DMS 273 treated with DMSO at 0.1 percent for 48 hours (cell line): ENCODE results near the gene VWA3B.
"Not testable (repeated sequence)": the region's sequence is repeated elsewhere in the genome, so short reads cannot be mapped to it uniquely, and the experiment has no call there.

ENCODE experiments used
- DNase-seq: peaks from one replicate; lab custom pipeline; 2025; lab: John Stamatoyannopoulos, UW

VWA3B gene

DNA sequence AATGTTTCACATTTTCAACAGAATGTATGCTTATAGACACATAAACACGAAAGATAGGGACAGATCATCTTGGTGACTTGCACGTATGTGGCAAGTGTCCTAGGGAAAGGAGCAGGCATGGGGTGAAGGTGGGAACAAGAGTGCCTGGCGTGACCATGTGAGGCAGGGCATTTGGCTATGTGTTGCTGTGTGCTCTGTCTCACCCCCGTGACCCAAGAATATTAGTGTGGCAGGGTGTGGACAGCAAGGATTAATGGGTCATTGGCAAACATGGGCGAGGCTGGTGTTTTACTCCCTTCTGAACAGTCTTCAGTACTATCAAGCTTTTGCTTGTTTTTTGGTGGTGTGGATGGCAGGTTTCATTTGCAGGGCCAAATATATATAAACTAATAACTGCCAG lies 1.3 kb upstream of the VWA3B start:
- DNase-seq = no peak

DNA sequence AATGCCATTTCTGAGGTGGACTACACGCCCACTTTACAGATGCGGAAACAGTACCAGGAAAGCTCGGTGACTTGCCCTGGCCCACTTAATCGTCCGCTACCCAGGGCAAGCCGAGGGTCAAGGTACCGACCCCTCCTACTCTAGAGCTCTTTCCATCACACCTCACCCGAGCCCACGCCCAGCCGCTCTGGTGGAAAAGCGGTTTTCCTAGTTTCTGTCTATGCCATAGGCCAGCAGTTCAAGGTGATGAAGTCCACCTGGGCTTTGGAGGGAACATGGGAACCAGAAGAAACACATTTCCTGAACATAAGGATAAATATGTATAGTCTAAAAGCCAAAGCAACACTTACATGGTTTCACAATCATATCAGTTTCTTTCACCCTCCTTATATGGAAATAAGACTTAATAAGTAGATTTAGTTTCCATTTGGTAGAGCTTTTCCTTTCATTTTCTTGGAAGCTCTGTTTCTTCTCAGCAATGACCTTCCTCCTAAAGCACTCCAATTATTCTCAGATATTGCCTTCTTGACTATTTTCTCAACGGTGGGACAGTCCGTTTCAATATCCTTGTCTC lies 567 bp downstream of the VWA3B start:
- DNase-seq = no peak

DNA sequence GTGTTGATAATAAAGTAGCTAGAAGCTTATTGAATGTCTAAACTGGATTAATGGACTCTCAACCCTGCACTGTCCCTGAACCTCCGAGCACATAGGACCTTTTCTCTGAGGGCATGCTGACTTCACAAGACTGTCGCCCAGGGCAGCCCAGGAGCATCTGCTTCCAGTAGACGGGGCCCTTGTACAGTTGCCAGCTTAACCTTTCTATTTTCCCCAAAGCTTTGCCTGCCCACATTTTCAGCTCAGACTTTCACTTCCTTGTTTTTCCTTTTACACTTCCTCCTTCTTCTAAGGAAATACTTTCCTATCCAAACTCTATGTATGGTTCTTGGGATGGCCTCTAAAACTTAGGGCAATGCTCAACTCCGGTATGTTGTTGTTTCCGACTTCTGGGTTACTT lies 1.3 kb downstream of the VWA3B start:
- DNase-seq = no peak

GRCh38 chr2:98089941-98090340 lies 3.0 kb downstream of the VWA3B start:
- no peak for DNase-seq

GRCh38 chr2:98090951-98091350 lies 4.0 kb downstream of the VWA3B start:
- DNase-seq = no peak

- DNase-seq = no peak
Measured at GRCh38 chr2:98091738-98092137, 4.8 kb downstream of the VWA3B start.

- no peak for DNase-seq
Measured at GRCh38 chr2:98093146-98093545, 6.2 kb downstream of the VWA3B start.

GRCh38 chr2:98093611-98094010 lies 6.6 kb downstream of the VWA3B start:
- no peak for DNase-seq

GRCh38 chr2:98099939-98100743 lies 13.2 kb downstream of the VWA3B start:
- DNase-seq = no peak

GRCh38 chr2:98102315-98102714 lies 15.3 kb downstream of the VWA3B start:
- not testable (repeated sequence) for DNase-seq

- no peak for DNase-seq
Measured at GRCh38 chr2:98102878-98103277, 15.9 kb downstream of the VWA3B start.

DNA sequence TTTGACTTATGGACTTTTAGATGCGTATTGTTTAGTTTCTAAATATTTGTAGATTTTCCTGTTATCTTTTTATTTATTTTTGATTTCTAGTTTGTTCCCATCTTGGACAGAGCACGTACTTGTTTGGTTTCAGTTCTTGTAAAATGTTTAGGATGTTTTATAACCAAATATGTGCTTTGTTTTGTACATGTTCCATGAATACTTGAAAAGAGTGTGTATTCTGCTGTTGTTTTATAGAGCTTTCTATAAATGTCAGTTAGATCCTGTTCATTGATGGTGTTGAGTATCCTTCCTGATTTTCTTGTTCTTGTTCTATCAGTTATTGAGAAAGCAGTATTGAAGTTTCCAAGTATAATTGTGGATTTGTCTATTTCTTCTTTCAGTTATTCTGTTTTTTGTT lies 21.1 kb downstream of the VWA3B start:
- no peak for DNase-seq

DNA sequence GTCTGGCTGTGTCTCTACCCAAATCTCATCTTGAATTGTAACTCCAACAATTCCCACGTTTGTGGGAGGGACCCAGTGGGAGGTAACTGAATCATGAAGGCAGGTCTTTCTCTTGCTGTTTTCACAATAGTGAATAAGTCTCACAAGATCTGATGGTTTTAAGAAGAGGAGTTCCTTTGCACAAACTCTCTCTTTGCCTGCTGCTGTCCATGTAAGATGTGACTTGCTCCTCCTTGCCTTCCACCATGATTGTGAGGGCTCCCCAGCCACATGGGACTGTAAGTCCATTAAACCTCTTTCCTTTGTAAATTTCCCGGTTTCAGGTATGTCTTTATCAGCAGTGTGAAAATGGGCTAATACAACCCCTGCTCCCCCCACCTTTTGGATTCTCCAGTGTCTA lies 23.8 kb downstream of the VWA3B start:
- DNase-seq = no peak

- no peak for DNase-seq
Measured at GRCh38 chr2:98114643-98115330, 27.8 kb downstream of the VWA3B start.

DNA sequence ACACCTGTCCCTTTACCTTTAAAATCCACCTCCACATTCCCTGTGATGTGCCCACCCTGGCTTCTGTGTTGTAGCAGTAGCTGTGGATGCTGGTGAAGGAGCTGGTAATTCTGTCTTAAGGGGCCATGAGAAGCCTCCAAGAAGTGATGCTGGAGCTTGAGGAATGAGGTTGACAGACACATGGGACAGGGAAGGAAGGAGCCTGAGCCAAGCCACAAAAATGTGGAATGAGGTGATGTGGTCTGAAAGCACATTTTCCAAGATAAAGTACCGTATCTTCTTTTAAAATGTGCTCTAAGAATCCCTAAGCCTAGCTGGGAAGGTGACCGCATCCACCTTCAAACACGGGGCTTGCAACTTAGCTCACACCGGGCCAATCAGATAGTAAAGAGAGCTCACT lies 31.2 kb downstream of the VWA3B start:
- no peak for DNase-seq

GRCh38 chr2:98118852-98119251 lies 31.9 kb downstream of the VWA3B start:
- DNase-seq = no peak

DNA sequence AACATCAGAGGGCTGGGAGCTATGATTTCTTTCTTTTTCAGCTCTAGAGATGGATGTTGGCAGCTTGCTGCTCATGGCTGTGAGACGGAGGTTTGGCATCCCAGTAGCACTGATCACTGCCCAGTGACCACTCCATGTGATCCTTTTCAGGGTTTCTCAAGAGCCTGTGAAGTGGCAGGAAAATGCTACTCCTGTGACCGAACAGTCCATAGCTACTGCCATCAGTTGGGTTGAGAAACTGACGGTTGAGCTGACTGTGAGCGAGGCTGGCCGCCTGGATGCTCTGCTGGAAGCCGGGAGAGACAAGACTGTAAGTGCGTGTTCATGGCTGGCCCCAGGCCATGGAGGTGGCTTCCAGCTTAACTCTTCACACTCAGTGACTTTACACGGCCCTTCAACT lies 34.2 kb downstream of the VWA3B start:
- DNase-seq = no peak

- DNase-seq = no peak
Measured at GRCh38 chr2:98122524-98122923, 35.6 kb downstream of the VWA3B start.

- no peak for DNase-seq
Measured at GRCh38 chr2:98123286-98123685, 36.3 kb downstream of the VWA3B start.

GRCh38 chr2:98126061-98126460 lies 39.1 kb downstream of the VWA3B start:
- DNase-seq = no peak

GRCh38 chr2:98127229-98127989 lies 40.4 kb downstream of the VWA3B start:
- no peak for DNase-seq

DNA sequence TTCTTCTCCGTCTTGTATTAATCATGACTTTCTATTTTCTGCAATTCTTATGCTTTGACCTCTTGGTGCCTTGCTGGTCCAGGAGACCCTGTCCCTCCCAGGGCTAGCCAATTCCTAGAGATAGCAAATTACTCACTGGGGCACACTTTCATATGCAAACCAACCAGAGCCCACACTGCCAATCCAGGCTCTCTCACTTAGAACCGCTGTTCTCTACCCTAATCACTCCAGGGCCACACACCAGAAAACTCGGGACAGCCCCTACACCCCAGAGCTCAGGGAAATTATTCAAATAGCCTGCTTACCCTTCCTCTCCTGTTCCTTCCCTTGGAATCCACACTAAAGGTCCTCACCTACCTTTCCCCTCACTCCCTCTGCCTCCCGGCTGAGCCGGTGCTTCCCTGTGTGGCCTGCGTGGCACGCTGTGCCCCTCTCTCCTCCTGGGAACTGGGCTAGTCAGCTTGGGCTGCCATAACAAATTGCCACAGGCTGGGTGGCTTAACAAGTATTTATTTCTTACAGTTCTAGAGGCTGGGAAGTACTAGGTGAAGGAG lies 41.7 kb downstream of the VWA3B start:
- no peak for DNase-seq
